GM12878 (cell line): Measurements from ENCODE around the gene ILRUN. TPM values are rescaled to one million over a fixed set of nuclear protein-coding genes. Genes with fewer than 3 reads are reported as not detected.
A peak's percentile ranks its signal among the peaks of the same experiment; 100 is the strongest.

Experiments used
- ATAC-seq: fragments of 200-7000 bp; cut with Tn5 transposase; 3 replicates; pipeline ENCODE4 v1.9.1; 2020; ENCODE audit warnings: mild to moderate bottlenecking, moderate library complexity
- BruUV-seq: library from RNA; stranded (reverse); fragments of 400-500 nt; replicated peaks from 2 replicates; lab custom pipeline; 2021; lab: Mats Ljungman, UMichigan
- CTCF ChIA-PET: fragments of 300-600 bp; sonication (Branson Sonifier 250); formaldehyde crosslinking; extraction: SDS; loops from one replicate; lab custom pipeline; 2021; ENCODE audit warnings: inconsistent platforms; lab: Yijun Ruan, JAX
- POLR2A ChIA-PET: fragments of 350-600 bp; formaldehyde crosslinking; extraction: SDS; loops from one replicate; lab custom pipeline; 2021; ENCODE audit warnings: inconsistent platforms; lab: Charles Lee
- RAD21 ChIA-PET: fragments of 300-600 bp; sonication (Branson Sonifier 250); formaldehyde crosslinking; loops from one replicate; lab custom pipeline; 2023; ENCODE audit warnings: antibody characterized with exemption; ENCODE audit not compliant: unreplicated experiment; lab: Charles Lee
- SMC1A ChIA-PET: fragments of 300-600 bp; sonication (Branson Sonifier 250); formaldehyde crosslinking; loops from one replicate; lab custom pipeline; 2023; ENCODE audit not compliant: unreplicated experiment, uncharacterized antibody; lab: Charles Lee
- DNase-seq: peaks from one replicate; pipeline ENCODE4 v3.0.0-alpha.2; 2011; ENCODE audit warnings: low read depth, low spot score
- FAIRE-seq: peaks from 3 replicates; lab custom pipeline; 2011; peaks lifted over from hg19 to GRCh38; lab: Jason Lieb, UNC
- H2AFZ ChIP-seq: 2 replicates; pipeline ENCODE4 v1.6.0; 2011; ENCODE audit warnings: low read depth, low read length, control low read depth; ENCODE audit not compliant: control insufficient read depth
- H3K27ac ChIP-seq: 2 replicates; pipeline ENCODE4 v1.5.1; 2011; ENCODE audit warnings: control low read depth; ENCODE audit not compliant: control insufficient read depth, insufficient read depth
- H3K27me3 ChIP-seq, 2 experiments: replicated peaks in 1 of 2; 2 replicates each; pipeline versions ENCODE4 v1.6.0 to v1.6.1; 2011; ENCODE audit warnings: low read length in 1 of 2; ENCODE audit not compliant: control insufficient read depth in 2 of 2, insufficient read depth in 2 of 2
- H3K36me3 ChIP-seq, 2 experiments: 2 replicates each; pipeline ENCODE4 v1.5.1; 2011; ENCODE audit warnings: low read length in 1 of 2; ENCODE audit not compliant: control insufficient read depth in 2 of 2, insufficient read depth in 2 of 2
- H3K4me1 ChIP-seq: 2 replicates; pipeline ENCODE4 v1.6.1; 2011; ENCODE audit warnings: mild to moderate bottlenecking, low read length, moderate library complexity, mixed read lengths; ENCODE audit not compliant: control insufficient read depth, insufficient read depth
- H3K4me2 ChIP-seq: 2 replicates; pipeline ENCODE4 v1.6.0; 2011; ENCODE audit warnings: control low read depth; ENCODE audit not compliant: control insufficient read depth, insufficient read depth
- H3K4me3 ChIP-seq: fragments of 200-600 bp; sonication (generic); 2 replicates; pipeline ENCODE4 v1.5.1; 2016
- H3K79me2 ChIP-seq: 2 replicates; pipeline ENCODE4 v1.6.0; 2011; ENCODE audit warnings: low read length; ENCODE audit not compliant: control insufficient read depth, insufficient read depth
- H3K9ac ChIP-seq: 2 replicates; pipeline ENCODE4 v1.8.0; 2011; ENCODE audit warnings: low read length, control low read depth, mixed read lengths; ENCODE audit not compliant: control insufficient read depth, insufficient read depth
- H3K9me3 ChIP-seq: replicated peaks from 3 replicates; pipeline ENCODE4 v1.5.1; 2011; ENCODE audit warnings: mild to moderate bottlenecking, low read length; ENCODE audit not compliant: control insufficient read depth, insufficient read depth
- H4K20me1 ChIP-seq: 2 replicates; pipeline ENCODE4 v1.6.0; 2011; ENCODE audit not compliant: control insufficient read depth, insufficient read depth
- BACH1 ChIP-seq: fragments of 450-650 bp; IDR thresholded peaks from 2 replicates; pipeline ENCODE4 v1.6.1; 2017; ENCODE audit warnings: mild to moderate bottlenecking, borderline replicate concordance
- CTCF ChIP-seq, 3 experiments: IDR thresholded peaks in 2 of 3; conservative IDR thresholded peaks in 1 of 3; 2 replicates each; pipeline ENCODE4 v1.5.1; 2011; ENCODE audit warnings: low read depth in 3 of 3, low read length in 3 of 3, mild to moderate bottlenecking in 3 of 3, control low read depth in 2 of 3, moderate library complexity in 2 of 3, inconsistent platforms in 1 of 3, mixed read lengths in 1 of 3; ENCODE audit not compliant: control insufficient read depth in 2 of 3, insufficient read depth in 1 of 3; ENCODE audit errors: extremely low read depth in 1 of 3
- ESRRA ChIP-seq: IDR thresholded peaks from 2 replicates; pipeline ENCODE4 v1.6.1; 2012; ENCODE audit warnings: mild to moderate bottlenecking, low read length, improper control_type of control experiment
- MTA2 ChIP-seq: fragments of 450-650 bp; IDR thresholded peaks from 2 replicates; pipeline ENCODE4 v1.6.1; 2016; ENCODE audit warnings: low read depth, mild to moderate bottlenecking, moderate library complexity
- NR2C1 ChIP-seq: fragments of 450-650 bp; IDR thresholded peaks from 2 replicates; pipeline ENCODE4 v1.6.1; 2017; ENCODE audit warnings: antibody characterized with exemption, mild to moderate bottlenecking, moderate library complexity
- RUNX3 ChIP-seq: IDR thresholded peaks from 2 replicates; pipeline ENCODE4 v1.6.1; 2012; ENCODE audit warnings: low read length, inconsistent platforms
- WRNIP1 ChIP-seq: IDR thresholded peaks from 2 replicates; pipeline ENCODE4 v1.6.1; 2011; ENCODE audit warnings: low read depth, low read length, improper control_type of control experiment, borderline replicate concordance
- ZNF384 ChIP-seq: IDR thresholded peaks from 2 replicates; pipeline ENCODE4 v1.6.1; 2012; ENCODE audit warnings: low read depth, mild to moderate bottlenecking, low read length, improper control_type of control experiment, borderline replicate concordance
- ZNF622 ChIP-seq: fragments of 450-650 bp; IDR thresholded peaks from 2 replicates; pipeline ENCODE4 v1.6.1; 2017; ENCODE audit warnings: mild to moderate bottlenecking, inconsistent platforms
- WGBS: methylation state at CpG from one replicate; pipeline ENCODE4 v1.1.6; 2016; ENCODE audit warnings: low lambda C conversion rate; ENCODE audit not compliant: insufficient replicate concordance, insufficient coverage; ENCODE audit errors: missing lambda C conversion rate; 5-methylcytosine and 5-hydroxymethylcytosine counted together
- in situ Hi-C: fragments of 300-500 bp; cut with MboI; formaldehyde crosslinking; loops from 9 replicates; pipeline ENCODE4 v1.14.3; 2018; ENCODE audit warnings: mixed read lengths
- intact Hi-C: fragments of 100-400 bp; cut with micrococcal nuclease; formaldehyde crosslinking; loops from one replicate; pipeline ENCODE4 v1.14.2; 2022; ENCODE audit not compliant: unreplicated experiment
- polyA plus RNA-seq, 11 experiments: library from polyadenylated mRNA; depleted of rRNA in 4 of 11; unstranded in 6 of 11; stranded (reverse) in 5 of 11; fragments of >200 nt; fragmentation: Nextera tagmentation in 4 of 11; fragmentation: Illumina TruSeq in 1 of 11; extraction: Ambion mirVana in 4 of 11; extraction: Trizol in 1 of 11; gene quantifications; 1 replicate in 1 of 11; 2 replicates in 10 of 11; pipeline versions ENCODE4 v1.2.1 to v1.2.3, GENCODE V29; 2011 to 2016; ENCODE audit warnings: inconsistent platforms in 2 of 11, missing spikeins in 2 of 11, low read depth in 1 of 11
- total RNA-seq, 4 experiments: library from RNA; depleted of rRNA in 3 of 4; stranded (reverse); fragments of >200 nt in 3 of 4; fragmentation: Illumina TruSeq in 1 of 4; extraction: Trizol in 1 of 4; gene quantifications; 2 replicates each; pipeline versions ENCODE4 v1.2.1 to v1.2.3, GENCODE V29; 2013 to 2021
- TF ChIP-seq, protein P1 (sequence below): IDR thresholded peaks from 2 replicates; pipeline ENCODE4 v1.6.1; 2012; ENCODE audit warnings: mild to moderate bottlenecking, low read depth, low read length

ILRUN gene
- total and polyA plus RNA-seq, 10 of the 15 experiments (the other 5 are each of a cell fraction or from before 2014, with no cell fraction given), result 21.0 to 114 (median 48.9) TPM

GRCh38 chr6:34684919-34685318 lies 11.6 kb downstream of the ILRUN start:
- no peak for TF ChIP-seq MTA2
- no peak for TF ChIP-seq WRNIP1
- TF ChIP-seq ZNF384, result no peak
- TF ChIP-seq RUNX3, result no peak
- TF ChIP-seq NR2C1, result no peak
- TF ChIP-seq, protein P1, sequence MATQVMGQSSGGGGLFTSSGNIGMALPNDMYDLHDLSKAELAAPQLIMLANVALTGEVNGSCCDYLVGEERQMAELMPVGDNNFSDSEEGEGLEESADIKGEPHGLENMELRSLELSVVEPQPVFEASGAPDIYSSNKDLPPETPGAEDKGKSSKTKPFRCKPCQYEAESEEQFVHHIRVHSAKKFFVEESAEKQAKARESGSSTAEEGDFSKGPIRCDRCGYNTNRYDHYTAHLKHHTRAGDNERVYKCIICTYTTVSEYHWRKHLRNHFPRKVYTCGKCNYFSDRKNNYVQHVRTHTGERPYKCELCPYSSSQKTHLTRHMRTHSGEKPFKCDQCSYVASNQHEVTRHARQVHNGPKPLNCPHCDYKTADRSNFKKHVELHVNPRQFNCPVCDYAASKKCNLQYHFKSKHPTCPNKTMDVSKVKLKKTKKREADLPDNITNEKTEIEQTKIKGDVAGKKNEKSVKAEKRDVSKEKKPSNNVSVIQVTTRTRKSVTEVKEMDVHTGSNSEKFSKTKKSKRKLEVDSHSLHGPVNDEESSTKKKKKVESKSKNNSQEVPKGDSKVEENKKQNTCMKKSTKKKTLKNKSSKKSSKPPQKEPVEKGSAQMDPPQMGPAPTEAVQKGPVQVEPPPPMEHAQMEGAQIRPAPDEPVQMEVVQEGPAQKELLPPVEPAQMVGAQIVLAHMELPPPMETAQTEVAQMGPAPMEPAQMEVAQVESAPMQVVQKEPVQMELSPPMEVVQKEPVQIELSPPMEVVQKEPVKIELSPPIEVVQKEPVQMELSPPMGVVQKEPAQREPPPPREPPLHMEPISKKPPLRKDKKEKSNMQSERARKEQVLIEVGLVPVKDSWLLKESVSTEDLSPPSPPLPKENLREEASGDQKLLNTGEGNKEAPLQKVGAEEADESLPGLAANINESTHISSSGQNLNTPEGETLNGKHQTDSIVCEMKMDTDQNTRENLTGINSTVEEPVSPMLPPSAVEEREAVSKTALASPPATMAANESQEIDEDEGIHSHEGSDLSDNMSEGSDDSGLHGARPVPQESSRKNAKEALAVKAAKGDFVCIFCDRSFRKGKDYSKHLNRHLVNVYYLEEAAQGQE, result no peak
- no peak for TF ChIP-seq CTCF (IDR thresholded peaks at IDR 0.05 in 2 of 3, conservative IDR thresholded peaks at IDR 0.05 in 1 of 3; ENCODE audit: control insufficient read depth in 2 of 3, extremely low read depth in 1 of 3, insufficient read depth in 1 of 3, low read depth in 3 of 3, low read length in 3 of 3)
- no peak for TF ChIP-seq ESRRA
- TF ChIP-seq BACH1, result no peak
- no peak for TF ChIP-seq ZNF622

More at GRCh38 chr6:34684919-34685318, 11.6 kb downstream of the ILRUN start:
- ATAC-seq (no peak), FAIRE-seq (no peak), DNase-seq (no peak)
- no peaks in the 10 kb centered on the region for H4K20me1 ChIP-seq
- H3K27ac ChIP-seq, result no peak overlapping the region
- in situ Hi-C loops (no loop called here), intact Hi-C loops (no loop called here)
- no TSS peak for BruUV-seq
- H3K4me1 ChIP-seq, result peaks cover 15% of the 10 kb centered on the region; the same call in 1 of the 2 replicates
- H3K27me3 ChIP-seq, result no peaks in the 10 kb centered on the region
- H3K9ac ChIP-seq, result no peak overlapping the region
- RAD21 ChIA-PET, result interaction anchor here (0.9 kb wide), 1 partner anchor 8 kb away, joined by 3 read pairs; no protein-coding TSS in a partner anchor
- POLR2A ChIA-PET, result interaction anchor here (1.1 to 2.5 kb wide), 3 partner anchors 8 to 12 kb away, joined by 4 to 13 read pairs (median 7); no protein-coding TSS in a partner anchor
- CTCF ChIA-PET, result interaction anchor here (1.2 to 1.4 kb wide), 2 partner anchors 11 to 12 kb away, joined by 3 read pairs; no protein-coding TSS in a partner anchor
- SMC1A ChIA-PET, result interaction anchor here (0.9 to 16.2 kb wide), 5 partner anchors 9 to 72 kb away, joined by 3 to 213 read pairs (median 10); partner anchors contain the start of gene SNRPC
- no peak overlapping the region for H3K4me3 ChIP-seq
- H2AFZ ChIP-seq, result no peak overlapping the region
- H3K79me2 ChIP-seq, result peaks cover 90% of the 10 kb centered on the region
- 0 out of 2 replicates have a peak overlapping the region, but pooled peaks have one; percentile 22 for H3K4me2 ChIP-seq
- peaks cover 1 to 3% of the 10 kb centered on the region in 2 experiments for H3K36me3 ChIP-seq
- 98% methylated on average over 2 of the region's 2 CpGs for WGBS
- peaks cover 4% of the 10 kb centered on the region for H3K9me3 ChIP-seq
